HG02588 (cell line): ENCODE results near the gene CDK5RAP3.
A peak's percentile ranks its signal among the peaks of the same experiment; 100 is the strongest.
"Not testable (repeated sequence)": the region's sequence is repeated elsewhere in the genome, so short reads cannot be mapped to it uniquely, and the experiment has no call there.

Source experiments
- ATAC-seq: cut with Tn5 transposase; IDR thresholded peaks from one replicate; pipeline ENCODE4 v1.9.1; 2021; ENCODE audit warnings: mild to moderate bottlenecking, moderate library complexity; ENCODE audit not compliant: unreplicated experiment

Gene CDK5RAP3

GRCh38 chr17:47970725-47971499 lies at the start of gene CDK5RAP3:
Gene CDK5RAP3 (plus strand): TSS chr17:47971113. CDS start chr17:47971147, 34 bp downstream.
- peak; percentile 97 for ATAC-seq

GRCh38 chr17:47924785-47925677 lies 45.9 kb upstream of the CDK5RAP3 start:
- no peak for ATAC-seq

- no peak for ATAC-seq
Measured at GRCh38 chr17:47925678-47925988, 45.3 kb upstream of the CDK5RAP3 start.

GRCh38 chr17:47927821-47928400 lies 43.0 kb upstream of the CDK5RAP3 start:
- no peak for ATAC-seq

- no peak for ATAC-seq
Measured at GRCh38 chr17:47928415-47928814, 42.5 kb upstream of the CDK5RAP3 start.

- no peak for ATAC-seq
Measured at GRCh38 chr17:47929218-47930000, 41.5 kb upstream of the CDK5RAP3 start.

- no peak for ATAC-seq
Measured at GRCh38 chr17:47931848-47932247, 39.1 kb upstream of the CDK5RAP3 start.

- no peak for ATAC-seq
Measured at GRCh38 chr17:47934856-47935255, 36.1 kb upstream of the CDK5RAP3 start.

GRCh38 chr17:47935468-47935867 lies 35.4 kb upstream of the CDK5RAP3 start:
- ATAC-seq: not testable (repeated sequence)

- ATAC-seq: no peak
Measured at GRCh38 chr17:47935961-47936360, 35.0 kb upstream of the CDK5RAP3 start.

- no peak for ATAC-seq
Measured at GRCh38 chr17:47937941-47938340, 33.0 kb upstream of the CDK5RAP3 start.

GRCh38 chr17:47941246-47942095 lies 29.4 kb upstream of the CDK5RAP3 start, which contains the start of gene PNPO:
Gene PNPO (plus strand): TSS chr17:47941571. CDS start chr17:47941676, 105 bp downstream.
- ATAC-seq: peak; percentile 86

- ATAC-seq: no peak
Measured at GRCh38 chr17:47942096-47942510, 28.8 kb upstream of the CDK5RAP3 start.

GRCh38 chr17:47942568-47942967 lies 28.3 kb upstream of the CDK5RAP3 start:
- ATAC-seq: no peak

GRCh38 chr17:47945080-47945479 lies 25.8 kb upstream of the CDK5RAP3 start:
- no peak for ATAC-seq

- ATAC-seq: no peak
Measured at GRCh38 chr17:47945529-47946508, 25.1 kb upstream of the CDK5RAP3 start.

- ATAC-seq: no peak
Measured at GRCh38 chr17:47946516-47946915, 24.4 kb upstream of the CDK5RAP3 start.

- ATAC-seq: peak; percentile 50
Measured at GRCh38 chr17:47946929-47947397, 23.9 kb upstream of the CDK5RAP3 start.
